ENCODE results near the gene GALNT14.

The GALNT14 gene

GRCh38 chr2:30958918-30959265 is 179.3 kb downstream of the GALNT14 start:
- H3K27me3 Mint-ChIP-seq = no peaks in the 10 kb centered on the region
- no peaks in the 10 kb centered on the region for H3K36me3 Mint-ChIP-seq (ENCODE audit: low read depth)
- no peak overlapping the region for H3K27ac Mint-ChIP-seq
- H3K4me3 Mint-ChIP-seq = no peak overlapping the region
- H3K4me1 Mint-ChIP-seq (ENCODE audit: low read depth) = no peaks in the 10 kb centered on the region
- H3K9me3 Mint-ChIP-seq = no peaks in the 10 kb centered on the region

- H3K9me3 Mint-ChIP-seq = no peaks in the 10 kb centered on the region
- H3K36me3 Mint-ChIP-seq (ENCODE audit: low read depth) = no peaks in the 10 kb centered on the region
- H3K4me1 Mint-ChIP-seq (ENCODE audit: low read depth) = no peaks in the 10 kb centered on the region
- H3K27me3 Mint-ChIP-seq = no peaks in the 10 kb centered on the region
- H3K4me3 Mint-ChIP-seq = no peak overlapping the region
- H3K27ac Mint-ChIP-seq = no peak overlapping the region
Observed at GRCh38 chr2:30958193-30958917, 179.9 kb downstream of the GALNT14 start.

- H3K4me1 Mint-ChIP-seq (ENCODE audit: low read depth) = no peaks in the 10 kb centered on the region
- H3K27me3 Mint-ChIP-seq = no peaks in the 10 kb centered on the region
- no peaks in the 10 kb centered on the region for H3K9me3 Mint-ChIP-seq
- no peak overlapping the region for H3K4me3 Mint-ChIP-seq
- H3K36me3 Mint-ChIP-seq (ENCODE audit: low read depth) = no peaks in the 10 kb centered on the region
- H3K27ac Mint-ChIP-seq = no peak overlapping the region
Observed at GRCh38 chr2:30957591-30957990, 180.6 kb downstream of the GALNT14 start.

DNA sequence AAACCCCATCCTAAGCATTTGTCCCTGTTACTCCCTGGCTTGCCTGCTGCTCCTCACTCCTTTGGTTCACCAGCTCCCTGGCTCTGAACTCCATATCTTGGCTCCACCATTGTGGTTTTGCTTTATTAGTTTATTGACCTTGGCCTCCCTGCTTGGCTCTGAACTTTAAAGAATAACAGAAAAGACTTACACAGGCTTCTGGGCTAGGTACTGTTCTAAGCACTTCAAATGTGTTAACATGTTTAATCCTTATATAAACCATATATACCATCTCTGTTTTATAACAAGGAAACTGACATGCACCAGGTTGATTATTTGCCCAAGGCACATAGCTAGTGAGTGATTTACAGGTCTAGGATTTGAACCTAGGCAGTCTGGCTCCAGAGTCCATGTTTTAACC is 181.2 kb downstream of the GALNT14 start:
- no peaks in the 10 kb centered on the region for H3K9me3 Mint-ChIP-seq
- no peak overlapping the region for H3K27ac Mint-ChIP-seq
- H3K4me1 Mint-ChIP-seq (ENCODE audit: low read depth) = no peaks in the 10 kb centered on the region
- no peaks in the 10 kb centered on the region for H3K27me3 Mint-ChIP-seq
- H3K36me3 Mint-ChIP-seq (ENCODE audit: low read depth) = no peaks in the 10 kb centered on the region
- H3K4me3 Mint-ChIP-seq = no peak overlapping the region

GRCh38 chr2:30955516-30956132 is 182.6 kb downstream of the GALNT14 start:
- H3K27me3 Mint-ChIP-seq = no peaks in the 10 kb centered on the region
- no peaks in the 10 kb centered on the region for H3K9me3 Mint-ChIP-seq
- H3K27ac Mint-ChIP-seq = no peak overlapping the region
- H3K4me3 Mint-ChIP-seq = no peak overlapping the region
- no peaks in the 10 kb centered on the region for H3K36me3 Mint-ChIP-seq (ENCODE audit: low read depth)
- H3K4me1 Mint-ChIP-seq (ENCODE audit: low read depth) = no peaks in the 10 kb centered on the region

DNA sequence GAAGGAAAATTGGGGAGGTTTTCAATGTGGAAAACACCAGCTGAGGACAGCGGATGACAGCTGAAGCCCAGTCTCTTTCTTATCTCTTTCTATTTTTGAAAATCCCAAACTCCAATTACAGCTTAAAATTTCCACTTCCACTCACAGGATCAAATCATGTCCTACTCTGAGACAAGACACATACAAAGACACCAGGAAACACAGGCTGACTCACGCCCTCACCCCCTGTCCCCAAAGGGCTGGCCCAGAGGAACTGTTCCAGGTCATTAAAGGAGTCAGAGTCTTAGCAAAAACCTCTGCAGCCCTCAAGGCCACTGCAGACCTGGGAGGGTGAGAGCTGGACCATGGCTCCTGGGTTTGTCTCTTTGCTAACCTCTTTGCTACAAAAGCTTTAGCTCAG is 187.9 kb downstream of the GALNT14 start:
- Mint-ChIP-seq H3K27me3 (no peaks in the 10 kb centered on the region), H3K27ac (no peak overlapping the region), H3K4me1 (ENCODE audit: low read depth) (no peaks in the 10 kb centered on the region), H3K4me3 (no peak overlapping the region), H3K9me3 (no peaks in the 10 kb centered on the region), H3K36me3 (ENCODE audit: low read depth) (no peaks in the 10 kb centered on the region)

GRCh38 chr2:30949435-30949834 is 188.8 kb downstream of the GALNT14 start:
- Mint-ChIP-seq H3K27me3 (no peaks in the 10 kb centered on the region), H3K9me3 (no peaks in the 10 kb centered on the region), H3K4me3 (no peak overlapping the region), H3K27ac (no peak overlapping the region), H3K4me1 (ENCODE audit: low read depth) (no peaks in the 10 kb centered on the region), H3K36me3 (ENCODE audit: low read depth) (no peaks in the 10 kb centered on the region)

GRCh38 chr2:30948857-30949256 is 189.4 kb downstream of the GALNT14 start:
- Mint-ChIP-seq H3K36me3 (ENCODE audit: low read depth) (no peaks in the 10 kb centered on the region), H3K4me1 (ENCODE audit: low read depth) (no peaks in the 10 kb centered on the region), H3K27ac (no peak overlapping the region), H3K9me3 (no peaks in the 10 kb centered on the region), H3K27me3 (no peaks in the 10 kb centered on the region), H3K4me3 (no peak overlapping the region)

- no peaks in the 10 kb centered on the region for H3K36me3 Mint-ChIP-seq (ENCODE audit: low read depth)
Observed at GRCh38 chr2:30948130-30948529, 190.1 kb downstream of the GALNT14 start.

DNA sequence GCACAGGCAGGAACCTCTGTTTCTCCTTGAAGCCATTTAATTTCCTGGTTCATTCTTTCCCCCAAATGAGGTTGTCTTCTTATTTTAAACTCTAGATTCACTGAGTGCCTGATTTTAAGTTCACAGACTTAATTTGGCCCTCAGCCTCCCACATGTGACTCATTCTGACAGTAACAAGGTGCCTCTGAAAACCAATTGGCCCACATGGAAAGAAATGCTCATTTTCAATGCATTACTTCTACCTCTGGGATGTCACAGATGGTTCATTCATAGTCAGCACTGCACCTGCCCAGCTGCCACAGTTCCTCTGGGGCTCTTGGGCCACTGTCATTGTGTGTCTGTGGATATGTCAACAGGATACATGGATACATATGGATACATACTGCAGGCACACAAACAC is 190.6 kb downstream of the GALNT14 start:
- H3K27me3 Mint-ChIP-seq = no peaks in the 10 kb centered on the region
- H3K4me3 Mint-ChIP-seq = no peak overlapping the region
- no peaks in the 10 kb centered on the region for H3K4me1 Mint-ChIP-seq (ENCODE audit: low read depth)
- H3K27ac Mint-ChIP-seq = no peak overlapping the region
- no peaks in the 10 kb centered on the region for H3K36me3 Mint-ChIP-seq (ENCODE audit: low read depth)
- no peaks in the 10 kb centered on the region for H3K9me3 Mint-ChIP-seq

More at GRCh38 chr2:30948130-30948529, 190.1 kb downstream of the GALNT14 start:
- no peaks in the 10 kb centered on the region for H3K27me3 Mint-ChIP-seq
- H3K27ac Mint-ChIP-seq = no peak overlapping the region
- H3K9me3 Mint-ChIP-seq = no peaks in the 10 kb centered on the region
- H3K4me3 Mint-ChIP-seq = no peak overlapping the region
- no peaks in the 10 kb centered on the region for H3K4me1 Mint-ChIP-seq (ENCODE audit: low read depth)

- Mint-ChIP-seq H3K27ac (no peak overlapping the region), H3K27me3 (peaks cover 7% of the 10 kb centered on the region), H3K4me1 (ENCODE audit: low read depth) (no peaks in the 10 kb centered on the region), H3K9me3 (no peaks in the 10 kb centered on the region), H3K4me3 (no peak overlapping the region), H3K36me3 (ENCODE audit: low read depth) (no peaks in the 10 kb centered on the region)
Observed at GRCh38 chr2:30942419-30942818, 195.8 kb downstream of the GALNT14 start.

GRCh38 chr2:30940839-30941238 is 197.4 kb downstream of the GALNT14 start:
- H3K27me3 Mint-ChIP-seq = peaks cover 7% of the 10 kb centered on the region
- H3K4me1 Mint-ChIP-seq (ENCODE audit: low read depth) = no peaks in the 10 kb centered on the region
- no peak overlapping the region for H3K27ac Mint-ChIP-seq
- H3K36me3 Mint-ChIP-seq (ENCODE audit: low read depth) = no peaks in the 10 kb centered on the region
- no peaks in the 10 kb centered on the region for H3K9me3 Mint-ChIP-seq
- no peak overlapping the region for H3K4me3 Mint-ChIP-seq

DNA sequence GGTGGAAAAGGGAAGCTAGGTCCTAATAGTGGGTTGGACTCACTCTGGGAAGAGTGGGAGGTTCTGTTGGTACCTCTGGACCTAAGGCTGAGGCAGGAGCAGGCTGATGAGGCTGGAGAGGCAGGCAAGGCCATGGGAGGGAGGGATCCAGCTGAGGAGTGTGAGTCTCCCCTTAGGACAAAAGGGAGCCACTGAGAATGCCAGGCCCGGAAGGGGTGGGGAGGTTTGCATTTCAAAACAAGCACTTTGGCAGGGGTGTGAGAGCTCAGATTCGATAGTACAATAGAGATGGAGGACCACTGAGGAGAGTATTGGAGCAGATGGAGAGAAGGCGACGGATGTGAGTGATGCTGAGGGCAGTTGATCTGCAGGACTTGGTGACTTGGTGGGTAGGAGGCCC is 198.9 kb downstream of the GALNT14 start:
- no peaks in the 10 kb centered on the region for H3K9me3 Mint-ChIP-seq
- H3K27ac Mint-ChIP-seq = no peak overlapping the region
- no peak overlapping the region for H3K4me3 Mint-ChIP-seq
- H3K4me1 Mint-ChIP-seq (ENCODE audit: low read depth) = no peaks in the 10 kb centered on the region
- H3K36me3 Mint-ChIP-seq (ENCODE audit: low read depth) = no peaks in the 10 kb centered on the region
- peaks cover 7% of the 10 kb centered on the region for H3K27me3 Mint-ChIP-seq

DNA sequence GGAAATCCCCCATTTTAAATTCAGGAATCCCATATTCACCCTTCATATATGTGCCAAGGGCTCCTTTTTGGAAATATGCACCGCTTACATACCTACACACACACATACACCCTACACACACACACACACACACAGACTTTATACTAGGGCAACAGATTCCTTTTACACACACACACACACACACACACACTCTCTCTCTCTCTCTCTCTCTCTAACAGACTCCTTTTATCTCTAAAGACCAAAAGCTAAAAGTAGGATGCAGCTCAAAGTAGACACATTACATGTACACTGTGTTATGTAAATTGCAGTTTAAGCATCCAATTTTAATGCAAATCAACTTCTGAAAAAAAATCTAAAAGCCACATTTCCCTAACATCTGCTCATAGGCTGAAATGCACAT is 200.0 kb downstream of the GALNT14 start:
- H3K36me3 Mint-ChIP-seq (ENCODE audit: low read depth) = no peaks in the 10 kb centered on the region
- H3K4me3 Mint-ChIP-seq = no peak overlapping the region
- H3K4me1 Mint-ChIP-seq (ENCODE audit: low read depth) = peaks cover 9% of the 10 kb centered on the region
- H3K27ac Mint-ChIP-seq = no peak overlapping the region
- H3K27me3 Mint-ChIP-seq = peaks cover 7% of the 10 kb centered on the region
- H3K9me3 Mint-ChIP-seq = no peaks in the 10 kb centered on the region

DNA sequence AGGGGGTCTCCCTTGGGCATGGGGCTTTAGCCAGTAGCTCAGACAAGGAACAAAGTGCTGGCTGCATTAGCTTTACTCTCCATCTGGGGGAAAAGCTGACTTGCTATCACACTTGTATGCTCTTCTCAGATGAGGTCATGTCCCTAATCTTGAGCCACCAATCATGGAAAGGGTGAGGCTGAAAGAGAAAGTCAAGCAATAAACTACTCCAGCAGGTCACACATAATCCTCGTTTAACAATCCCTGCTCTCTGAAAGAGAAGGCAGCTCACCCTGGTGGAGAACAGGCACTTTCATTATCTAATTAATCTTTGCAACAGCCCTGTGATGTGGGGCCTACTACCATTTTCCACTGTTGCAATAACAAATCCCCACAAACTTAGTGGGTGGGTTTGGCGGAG is 201.3 kb downstream of the GALNT14 start:
- H3K27me3 Mint-ChIP-seq = peaks cover 7% of the 10 kb centered on the region
- H3K4me1 Mint-ChIP-seq (ENCODE audit: low read depth) = peaks cover 19% of the 10 kb centered on the region
- no peak overlapping the region for H3K4me3 Mint-ChIP-seq
- H3K27ac Mint-ChIP-seq = no peak overlapping the region
- H3K36me3 Mint-ChIP-seq (ENCODE audit: low read depth) = no peaks in the 10 kb centered on the region
- no peaks in the 10 kb centered on the region for H3K9me3 Mint-ChIP-seq

DNA sequence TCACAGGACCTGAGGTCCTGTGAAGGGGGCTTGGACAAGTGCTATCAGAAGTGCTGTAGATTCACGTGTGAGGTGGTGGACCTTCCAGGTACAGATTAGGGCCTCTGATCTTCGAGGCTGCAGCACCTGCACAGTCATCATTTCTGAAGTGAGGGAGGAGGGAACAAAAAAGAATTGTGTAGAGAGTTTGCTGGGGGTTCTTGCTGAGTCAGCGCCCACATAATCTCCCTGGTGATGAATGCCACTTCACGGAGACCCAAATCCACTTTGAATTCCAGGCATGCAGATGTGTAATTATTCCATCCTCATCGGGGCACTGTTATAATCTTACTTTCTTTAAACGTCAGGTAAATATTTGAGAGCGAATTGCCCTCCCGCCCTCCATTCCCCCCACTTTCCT is 202.4 kb downstream of the GALNT14 start:
- Mint-ChIP-seq H3K4me3 (no peak overlapping the region), H3K36me3 (ENCODE audit: low read depth) (no peaks in the 10 kb centered on the region), H3K27me3 (peaks cover 7% of the 10 kb centered on the region), H3K9me3 (no peaks in the 10 kb centered on the region), H3K4me1 (ENCODE audit: low read depth) (peaks cover 19% of the 10 kb centered on the region), H3K27ac (no peak overlapping the region)

Measured in stimulated activated naive CD8-positive, alpha-beta T cell treated with anti-CD3 and anti-CD28 coated beads, Interleukin-15, Interleukin-2, amounts not matched to agents 100 ng/mL and 50 ng/mL, for 24 hours (primary cell).